ENCODE results near the gene ITPA. TPM values are rescaled to one million over a fixed set of nuclear protein-coding genes. Genes with fewer than 3 reads are reported as not detected.
A peak's percentile ranks its signal among the peaks of the same experiment; 100 is the strongest.

The ITPA gene
- total and polyA plus RNA-seq, 2 of the 13 experiments (the other 11 are each of a cell fraction or from before 2014, with no cell fraction given): 60.1 to 103 TPM

DNA sequence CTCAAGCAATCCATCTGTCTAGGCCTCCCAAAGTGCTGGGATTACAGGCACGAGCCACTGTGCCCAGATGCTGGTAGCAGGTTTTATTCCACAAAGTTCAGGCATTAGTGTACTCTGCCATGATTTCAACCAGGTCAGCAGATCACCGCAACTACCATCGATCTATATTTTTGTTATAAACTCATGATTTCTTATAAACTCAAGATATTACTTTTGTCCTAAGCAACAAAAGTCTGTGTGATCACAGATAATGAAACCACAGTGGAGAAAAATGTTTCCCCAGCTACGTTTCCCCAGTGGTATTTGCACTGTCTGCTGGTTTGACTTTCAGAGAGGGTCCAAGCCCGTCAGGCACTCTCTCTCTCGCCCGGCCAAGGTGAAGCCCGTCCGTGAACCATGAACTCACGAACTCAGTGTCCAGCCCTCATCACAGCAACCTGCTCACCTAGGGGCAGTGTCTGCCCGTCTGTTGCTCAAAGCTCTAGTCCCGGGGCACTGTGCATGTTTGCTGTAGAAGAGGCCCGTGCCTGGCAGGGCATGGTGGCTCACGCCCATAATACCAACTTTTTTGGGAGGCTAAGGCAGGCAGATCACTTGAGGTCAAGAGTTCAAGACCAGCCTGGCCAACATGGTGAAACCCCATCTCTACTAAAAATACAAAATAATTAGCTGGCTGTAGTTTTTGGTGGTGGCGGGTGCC, 22.7 kb downstream of the ITPA start (continued):
- TF ChIP-seq JDP2 (CRISPR knock-in tag; IDR thresholded peaks at IDR 0.05; ENCODE audit: borderline replicate concordance) (peak; percentile 71; the same call in 1 of the 2 replicates), ZNF841 (CRISPR knock-in tag; IDR thresholded peaks at IDR 0.05; ENCODE audit: borderline replicate concordance) (no peak), ZNF788 (CRISPR knock-in tag; IDR thresholded peaks at IDR 0.05; ENCODE audit: borderline replicate concordance) (peak; percentile 88; the same call in 1 of the 2 replicates), SOX5 (CRISPR knock-in tag; IDR thresholded peaks at IDR 0.05; ENCODE audit: borderline replicate concordance) (peak; percentile 69; the same call in 1 of the 2 replicates), CERS6 (CRISPR knock-in tag; IDR thresholded peaks at IDR 0.05) (no peak), HDAC1 (CRISPR knock-in tag; IDR thresholded peaks at IDR 0.05) (peak; percentile 92), TFDP2 (CRISPR knock-in tag; IDR thresholded peaks at IDR 0.05) (peak; percentile 57; the same call in 1 of the 2 replicates), ZIK1 (CRISPR knock-in tag; IDR thresholded peaks at IDR 0.05; ENCODE audit: borderline replicate concordance, low read depth) (no peak), NFIC (IDR thresholded peaks at IDR 0.05; ENCODE audit: low read length) (no peak), ZNF251 (CRISPR knock-in tag; IDR thresholded peaks at IDR 0.05) (no peak), ZNF879 (CRISPR knock-in tag; IDR thresholded peaks at IDR 0.05) (no peak), FUBP1 (CRISPR knock-in tag; IDR thresholded peaks at IDR 0.05; ENCODE audit: borderline replicate concordance) (peak; percentile 24; the same call in 1 of the 2 replicates), ZNF446 (CRISPR knock-in tag; IDR thresholded peaks at IDR 0.05) (no peak), FOXO1 (CRISPR knock-in tag; IDR thresholded peaks at IDR 0.05) (peak; percentile 82; the same call in 1 of the 2 replicates), POGZ (CRISPR knock-in tag; IDR thresholded peaks at IDR 0.05) (peak; percentile 52; the same call in 1 of the 2 replicates), REXO4 (CRISPR knock-in tag; IDR thresholded peaks at IDR 0.05; ENCODE audit: borderline replicate concordance) (no peak), GTF3A (CRISPR knock-in tag; conservative IDR thresholded peaks at IDR 0.05) (no peak)
- TF ChIP-seq, protein P1, sequence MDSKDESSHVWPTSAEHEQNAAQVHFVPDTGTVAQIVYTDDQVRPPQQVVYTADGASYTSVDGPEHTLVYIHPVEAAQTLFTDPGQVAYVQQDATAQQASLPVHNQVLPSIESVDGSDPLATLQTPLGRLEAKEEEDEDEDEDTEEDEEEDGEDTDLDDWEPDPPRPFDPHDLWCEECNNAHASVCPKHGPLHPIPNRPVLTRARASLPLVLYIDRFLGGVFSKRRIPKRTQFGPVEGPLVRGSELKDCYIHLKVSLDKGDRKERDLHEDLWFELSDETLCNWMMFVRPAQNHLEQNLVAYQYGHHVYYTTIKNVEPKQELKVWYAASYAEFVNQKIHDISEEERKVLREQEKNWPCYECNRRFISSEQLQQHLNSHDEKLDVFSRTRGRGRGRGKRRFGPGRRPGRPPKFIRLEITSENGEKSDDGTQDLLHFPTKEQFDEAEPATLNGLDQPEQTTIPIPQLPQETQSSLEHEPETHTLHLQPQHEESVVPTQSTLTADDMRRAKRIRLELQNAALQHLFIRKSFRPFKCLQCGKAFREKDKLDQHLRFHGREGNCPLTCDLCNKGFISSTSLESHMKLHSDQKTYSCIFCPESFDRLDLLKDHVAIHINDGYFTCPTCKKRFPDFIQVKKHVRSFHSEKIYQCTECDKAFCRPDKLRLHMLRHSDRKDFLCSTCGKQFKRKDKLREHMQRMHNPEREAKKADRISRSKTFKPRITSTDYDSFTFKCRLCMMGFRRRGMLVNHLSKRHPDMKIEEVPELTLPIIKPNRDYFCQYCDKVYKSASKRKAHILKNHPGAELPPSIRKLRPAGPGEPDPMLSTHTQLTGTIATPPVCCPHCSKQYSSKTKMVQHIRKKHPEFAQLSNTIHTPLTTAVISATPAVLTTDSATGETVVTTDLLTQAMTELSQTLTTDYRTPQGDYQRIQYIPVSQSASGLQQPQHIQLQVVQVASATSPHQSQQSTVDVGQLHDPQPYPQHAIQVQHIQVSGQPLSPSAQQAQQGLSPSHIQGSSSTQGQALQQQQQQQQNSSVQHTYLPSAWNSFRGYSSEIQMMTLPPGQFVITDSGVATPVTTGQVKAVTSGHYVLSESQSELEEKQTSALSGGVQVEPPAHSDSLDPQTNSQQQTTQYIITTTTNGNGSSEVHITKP (CRISPR knock-in tag; IDR thresholded peaks at IDR 0.05; ENCODE audit: low read depth): no peak
- TF ChIP-seq, protein P2, sequence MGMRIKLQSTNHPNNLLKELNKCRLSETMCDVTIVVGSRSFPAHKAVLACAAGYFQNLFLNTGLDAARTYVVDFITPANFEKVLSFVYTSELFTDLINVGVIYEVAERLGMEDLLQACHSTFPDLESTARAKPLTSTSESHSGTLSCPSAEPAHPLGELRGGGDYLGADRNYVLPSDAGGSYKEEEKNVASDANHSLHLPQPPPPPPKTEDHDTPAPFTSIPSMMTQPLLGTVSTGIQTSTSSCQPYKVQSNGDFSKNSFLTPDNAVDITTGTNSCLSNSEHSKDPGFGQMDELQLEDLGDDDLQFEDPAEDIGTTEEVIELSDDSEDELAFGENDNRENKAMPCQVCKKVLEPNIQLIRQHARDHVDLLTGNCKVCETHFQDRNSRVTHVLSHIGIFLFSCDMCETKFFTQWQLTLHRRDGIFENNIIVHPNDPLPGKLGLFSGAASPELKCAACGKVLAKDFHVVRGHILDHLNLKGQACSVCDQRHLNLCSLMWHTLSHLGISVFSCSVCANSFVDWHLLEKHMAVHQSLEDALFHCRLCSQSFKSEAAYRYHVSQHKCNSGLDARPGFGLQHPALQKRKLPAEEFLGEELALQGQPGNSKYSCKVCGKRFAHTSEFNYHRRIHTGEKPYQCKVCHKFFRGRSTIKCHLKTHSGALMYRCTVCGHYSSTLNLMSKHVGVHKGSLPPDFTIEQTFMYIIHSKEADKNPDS (CRISPR knock-in tag; IDR thresholded peaks at IDR 0.05): peak; percentile 88

Measured in HepG2 (cell line).